Forelimb muscle (tissue), 1 donor: ENCODE data around the gene EPHA4. TPM values are rescaled to one million over a fixed set of nuclear protein-coding genes. Genes with fewer than 3 reads are reported as not detected.
"Not testable (repeated sequence)": the region's sequence is repeated elsewhere in the genome, so short reads cannot be mapped to it uniquely, and the experiment has no call there.

Experiments used
- DNase-seq: peaks from one replicate; pipeline ENCODE4 v3.0.0-alpha.2; 2013; ENCODE audit warnings: low read depth
- polyA plus RNA-seq: library from polyadenylated mRNA; unstranded; fragments of 120-200 nt; gene quantifications from one replicate; pipeline ENCODE4 v1.2.1, GENCODE V29; 2013; ENCODE audit not compliant: insufficient read length

Gene EPHA4
- polyA plus RNA-seq, 1 donor: 8.7 TPM

GRCh38 chr2:221539246-221539645 lies 32.9 kb downstream of the EPHA4 start:
- DNase-seq: no peak

DNA sequence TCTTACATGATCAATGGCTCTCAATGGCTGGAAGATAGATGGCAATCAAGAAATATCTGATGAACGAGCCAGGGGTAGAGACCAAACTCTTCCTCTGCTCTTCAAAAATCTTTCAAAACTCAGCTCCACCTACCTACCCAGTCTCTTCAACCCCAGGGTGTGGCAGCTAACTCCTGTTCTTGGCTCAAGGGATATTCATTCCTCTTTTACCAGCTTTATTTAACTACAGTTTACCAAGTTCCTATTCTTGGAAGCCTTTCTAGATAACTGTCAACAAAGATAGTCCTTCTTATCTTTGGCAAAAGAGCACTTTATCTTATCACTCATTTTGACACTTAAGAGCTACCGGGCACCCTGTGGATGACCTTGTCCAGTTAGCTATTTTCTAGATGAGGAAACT lies 36.3 kb downstream of the EPHA4 start:
- no peak for DNase-seq

DNA sequence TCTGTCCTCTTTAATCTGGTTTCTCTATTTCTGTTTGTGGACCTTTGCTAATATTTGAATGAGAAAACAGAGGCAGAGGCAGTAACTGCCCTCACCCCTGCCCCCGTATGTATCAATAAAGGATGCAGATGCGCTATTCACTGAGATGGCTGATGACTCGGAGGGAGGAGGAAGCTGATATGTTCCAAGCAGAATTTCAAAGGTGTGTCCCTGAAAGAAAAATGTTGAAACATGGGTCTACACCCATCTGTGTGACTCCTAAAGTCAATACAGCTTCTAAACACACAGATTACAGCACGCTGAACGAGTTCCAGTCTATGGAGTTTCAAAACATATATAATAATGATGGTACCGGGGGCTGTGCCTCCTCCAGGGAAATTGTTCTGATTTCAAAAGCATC lies 38.8 kb downstream of the EPHA4 start:
- DNase-seq: no peak

DNA sequence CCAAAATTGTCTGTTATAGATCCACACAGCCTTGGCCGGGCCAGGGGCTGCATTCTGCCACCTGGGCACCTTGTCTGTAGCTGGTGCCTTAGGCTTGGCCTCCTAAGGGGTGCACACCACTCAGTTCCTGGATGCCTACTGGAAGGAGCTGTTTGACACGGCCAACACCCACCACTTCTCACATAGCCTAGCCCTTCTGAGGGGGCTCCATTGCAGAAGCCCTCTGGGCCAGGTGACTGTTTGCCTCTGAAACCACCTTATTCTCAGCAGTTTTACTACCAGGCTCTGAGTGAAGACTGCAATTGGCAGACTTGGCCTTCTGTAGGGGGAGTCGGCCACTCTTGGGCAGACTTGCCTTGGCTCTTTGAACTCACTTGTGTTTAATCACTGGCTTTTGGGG lies 39.5 kb downstream of the EPHA4 start:
- DNase-seq: no peak

DNA sequence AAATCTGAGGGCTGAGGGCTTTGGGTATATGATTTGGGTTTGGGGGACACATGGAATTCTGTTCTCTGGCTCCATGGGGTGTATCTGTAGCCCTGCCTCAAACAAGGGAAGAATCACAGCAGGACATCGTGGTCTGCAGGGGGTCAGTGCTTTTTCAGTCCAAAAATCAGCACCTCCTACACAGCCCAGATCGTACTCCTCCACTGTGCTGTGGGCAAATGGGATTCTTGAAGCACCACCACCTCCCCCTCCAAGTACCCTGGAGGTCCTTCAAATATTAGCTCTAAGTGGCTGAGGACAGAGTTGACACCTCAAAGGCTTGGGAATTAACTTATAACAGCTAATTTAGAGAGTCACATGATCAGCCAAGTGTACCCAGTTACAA lies 41.5 kb downstream of the EPHA4 start:
- no peak for DNase-seq

DNA sequence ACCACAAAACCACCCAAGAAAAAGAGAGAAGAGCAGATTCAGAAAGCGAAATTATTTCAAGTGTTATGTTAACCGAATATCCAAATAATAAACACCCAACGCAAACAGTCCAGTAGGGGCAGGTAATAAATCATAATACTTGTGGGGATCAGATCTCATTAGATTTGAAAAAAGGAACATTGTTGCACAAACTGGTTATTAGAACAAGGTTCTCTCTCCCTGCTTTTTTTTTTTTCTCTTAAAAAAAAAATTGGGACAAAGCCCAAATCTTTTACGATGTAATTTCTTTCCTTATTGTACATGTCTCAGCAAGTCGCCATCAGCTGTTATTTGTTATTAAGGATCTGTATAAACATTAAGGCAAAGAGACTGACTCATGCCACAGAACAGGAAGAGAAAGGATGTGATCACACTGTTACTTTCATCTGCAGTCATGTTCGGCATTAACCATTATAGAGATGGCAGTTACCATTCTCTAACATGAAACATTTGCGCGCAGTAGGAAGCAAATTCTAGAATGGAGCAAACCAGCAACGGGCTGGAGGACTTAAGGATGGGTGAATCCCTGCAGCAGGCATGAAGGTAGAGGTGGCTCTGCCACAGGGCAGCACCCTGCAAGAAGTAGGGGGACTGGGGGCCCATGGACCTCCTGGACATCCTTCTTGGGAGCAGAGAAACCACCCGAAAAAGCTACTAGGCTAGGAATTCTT lies 42.0 kb downstream of the EPHA4 start:
- DNase-seq: no peak

DNA sequence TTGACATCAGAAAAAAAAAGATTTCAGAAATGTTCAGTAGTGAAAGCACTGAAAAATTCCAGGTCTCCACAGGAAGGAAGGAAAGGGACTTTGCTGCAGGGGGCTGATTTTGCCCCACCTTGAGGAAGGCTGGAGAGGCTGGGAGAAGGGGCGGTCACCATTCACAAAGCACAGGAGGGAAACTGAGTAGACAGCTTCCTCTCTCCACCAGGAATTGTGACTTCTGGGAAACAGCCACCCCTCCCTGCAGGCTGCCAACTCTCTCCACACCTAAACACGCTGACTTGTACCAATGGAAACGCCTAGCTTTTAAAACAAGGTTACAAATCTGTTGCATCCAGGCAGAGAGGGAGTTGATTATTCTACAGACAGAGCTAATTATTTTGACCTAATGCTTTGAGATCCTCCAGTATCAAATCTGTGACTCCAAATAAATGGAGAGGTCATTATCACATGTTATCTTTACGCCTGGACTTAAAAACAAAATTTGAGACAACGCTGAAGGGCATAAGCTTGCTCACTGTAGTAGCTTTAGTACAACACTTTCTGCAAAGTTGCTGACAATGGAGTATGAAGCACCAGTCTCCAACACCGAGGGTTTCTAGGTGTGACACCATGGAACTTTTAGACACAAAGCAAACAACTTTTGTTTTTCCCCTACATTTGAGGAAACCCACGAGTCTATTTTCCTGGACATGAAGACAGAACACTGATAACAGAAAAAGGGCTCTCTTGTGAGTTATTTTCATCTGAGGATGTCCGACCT lies 42.7 kb downstream of the EPHA4 start:
- DNase-seq: no peak

DNA sequence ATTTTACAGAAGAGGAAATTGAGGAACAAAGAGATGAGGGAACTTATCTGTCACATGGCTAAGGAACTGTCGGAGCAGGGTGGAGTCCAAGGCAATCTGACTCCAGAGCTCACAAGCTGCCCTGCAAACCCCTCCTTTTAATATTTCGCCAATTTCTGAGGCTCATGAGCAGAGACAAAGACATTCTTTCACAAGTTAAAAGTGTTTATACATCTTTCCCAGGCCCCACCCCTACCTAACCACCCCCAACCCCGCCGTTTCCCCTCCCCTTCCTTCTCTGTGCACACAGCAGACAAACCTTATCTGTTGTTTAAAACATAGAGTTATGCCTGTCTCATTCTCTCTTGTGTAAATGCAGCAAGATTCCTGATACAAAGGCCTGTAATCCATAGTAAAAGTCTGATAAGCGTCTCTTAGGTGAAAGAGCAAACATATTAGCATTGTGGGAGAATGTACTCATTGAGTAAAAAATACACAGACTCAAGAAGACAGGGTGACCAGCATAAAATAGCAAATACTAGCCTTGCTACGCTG lies 44.3 kb downstream of the EPHA4 start:
- DNase-seq: no peak

GRCh38 chr2:221524158-221524557 lies 47.9 kb downstream of the EPHA4 start:
- no peak for DNase-seq

- no peak for DNase-seq
Measured at GRCh38 chr2:221521233-221521845, 50.8 kb downstream of the EPHA4 start.

DNA sequence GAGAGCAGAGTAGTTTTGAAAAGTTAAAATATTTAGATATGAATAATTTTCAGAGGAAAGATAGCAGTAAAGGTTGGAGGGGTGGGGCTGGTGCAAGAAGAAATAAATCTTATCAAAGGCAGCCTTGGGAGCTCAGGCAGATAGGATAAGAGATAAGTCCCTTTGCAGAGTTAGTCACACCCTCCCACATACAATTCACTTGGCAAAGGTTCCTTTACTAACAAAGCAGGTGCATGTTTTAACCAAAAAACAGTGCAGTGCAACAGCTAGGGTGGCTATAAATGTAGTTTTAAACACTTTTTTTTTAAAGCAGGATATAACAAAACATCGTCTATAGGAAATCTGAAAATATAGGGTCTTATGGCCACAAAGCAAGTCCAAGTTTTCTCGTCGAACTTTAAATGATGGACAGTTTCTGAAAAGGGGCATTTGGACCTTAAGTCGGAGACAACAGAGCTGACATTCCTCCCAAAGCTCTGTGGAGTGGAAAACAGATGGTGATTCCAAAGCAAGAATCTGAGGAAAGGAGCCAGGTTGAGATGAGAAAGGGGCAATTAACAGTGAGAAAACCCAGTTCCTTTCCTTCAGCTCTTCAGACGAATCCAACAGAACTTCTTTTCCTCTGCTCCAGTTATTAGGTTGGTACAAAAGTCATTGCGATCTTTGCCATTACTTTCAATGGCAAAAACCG lies 53.0 kb downstream of the EPHA4 start:
- no peak for DNase-seq

- no peak for DNase-seq
Measured at GRCh38 chr2:221518201-221518934, 53.7 kb downstream of the EPHA4 start.

DNA sequence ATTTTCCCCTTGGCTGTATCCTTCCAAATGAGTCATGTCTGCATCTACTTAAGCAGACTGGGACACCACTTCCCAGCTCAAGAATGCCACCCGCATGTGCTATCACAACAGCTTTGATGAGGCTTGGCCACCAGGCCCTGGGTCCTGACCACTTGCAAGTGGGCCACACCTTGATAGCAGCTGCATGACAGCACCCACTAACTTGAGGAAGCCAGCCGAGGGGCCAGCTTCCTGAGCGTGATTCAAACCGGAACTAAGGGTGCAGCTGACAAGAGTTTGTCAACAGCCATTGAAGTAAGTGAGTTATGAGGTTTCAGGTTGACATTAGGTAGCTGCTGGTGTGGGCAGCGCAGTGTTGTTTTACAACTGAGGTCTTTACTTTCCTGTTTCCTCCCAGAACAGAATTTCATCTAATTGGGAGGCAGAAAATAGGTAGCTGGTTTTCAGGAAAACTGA lies 54.4 kb downstream of the EPHA4 start:
- DNase-seq: no peak

DNA sequence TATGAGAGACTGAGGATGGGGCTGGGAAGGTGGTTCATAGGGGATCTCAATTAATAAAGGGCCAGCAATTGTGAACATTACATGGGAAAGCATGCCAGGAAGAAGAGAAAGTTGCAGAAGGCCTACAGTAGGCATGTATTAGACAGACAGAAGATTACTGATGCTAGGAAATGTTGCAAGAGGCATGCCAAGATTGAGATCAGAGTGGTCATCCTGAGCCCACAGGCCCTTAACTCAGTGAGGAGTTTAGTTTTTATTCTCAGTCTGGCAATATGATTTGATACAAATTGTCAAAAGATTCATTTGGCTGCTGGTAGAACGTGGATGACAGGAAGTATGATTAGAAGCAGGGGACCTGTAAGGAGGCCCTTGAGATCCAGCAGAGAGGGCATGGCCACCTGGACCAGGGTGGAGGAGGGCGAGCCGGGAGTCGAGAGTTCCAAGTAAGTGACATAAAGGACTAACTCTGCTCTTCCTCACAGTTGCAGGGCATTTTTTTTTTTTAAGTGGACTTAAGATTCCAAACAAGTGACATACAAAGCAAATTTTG lies 54.9 kb downstream of the EPHA4 start:
- DNase-seq: no peak

DNA sequence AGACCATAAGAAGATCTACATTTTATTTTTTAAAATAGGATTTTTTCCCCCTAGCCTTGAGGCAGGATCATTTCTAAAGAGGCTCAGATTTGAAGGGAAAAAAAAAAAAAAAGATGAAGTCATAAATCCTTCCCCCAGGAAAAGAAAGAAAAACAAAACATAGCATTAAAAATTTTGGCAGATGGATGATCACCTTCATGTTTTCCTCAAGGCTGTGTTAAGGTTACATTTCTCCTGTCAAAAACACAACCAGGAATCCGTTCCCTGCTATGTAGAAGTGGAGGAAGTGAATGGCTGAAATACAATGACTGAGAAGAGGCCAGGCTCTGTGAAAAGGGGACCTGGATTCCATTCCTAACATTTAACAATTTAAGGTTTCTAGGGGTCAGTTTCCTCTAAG lies 56.2 kb downstream of the EPHA4 start:
- no peak for DNase-seq

DNA sequence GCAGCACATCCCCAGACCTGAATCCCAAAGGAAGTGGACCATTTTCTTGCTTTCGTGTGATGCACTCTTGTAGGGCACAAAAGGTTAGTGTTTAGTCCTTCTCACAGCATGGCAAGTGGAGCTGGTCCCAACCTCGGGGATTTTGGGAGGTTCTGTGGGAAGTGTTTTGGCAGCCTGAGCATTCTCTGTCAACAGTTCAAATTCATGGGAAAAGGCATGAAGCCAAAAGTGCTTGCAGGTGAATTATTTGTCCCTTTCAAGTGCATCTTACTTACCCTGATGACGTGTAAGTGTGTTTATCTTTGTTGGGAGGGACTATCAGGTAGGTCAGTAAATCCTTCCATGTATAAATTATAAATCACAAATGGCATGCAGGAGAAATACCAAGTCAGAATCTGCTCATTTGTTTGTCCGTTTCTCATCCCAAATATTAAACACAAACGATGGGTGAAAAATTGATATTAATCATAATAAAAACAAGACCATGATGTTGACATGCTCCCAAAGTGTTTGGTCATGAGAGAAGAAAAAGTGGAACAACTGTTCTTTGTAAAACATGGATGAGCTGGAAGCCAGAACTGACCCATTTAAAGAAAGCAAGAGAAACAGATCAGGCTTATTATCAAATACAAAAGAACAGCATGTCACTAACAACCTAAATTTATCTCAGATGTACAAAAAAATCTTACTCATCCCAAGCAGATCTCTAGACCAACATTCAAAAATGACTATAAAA lies 57.6 kb downstream of the EPHA4 start:
- DNase-seq: no peak

GRCh38 chr2:221513232-221513631 lies 58.9 kb downstream of the EPHA4 start:
- DNase-seq: no peak

DNA sequence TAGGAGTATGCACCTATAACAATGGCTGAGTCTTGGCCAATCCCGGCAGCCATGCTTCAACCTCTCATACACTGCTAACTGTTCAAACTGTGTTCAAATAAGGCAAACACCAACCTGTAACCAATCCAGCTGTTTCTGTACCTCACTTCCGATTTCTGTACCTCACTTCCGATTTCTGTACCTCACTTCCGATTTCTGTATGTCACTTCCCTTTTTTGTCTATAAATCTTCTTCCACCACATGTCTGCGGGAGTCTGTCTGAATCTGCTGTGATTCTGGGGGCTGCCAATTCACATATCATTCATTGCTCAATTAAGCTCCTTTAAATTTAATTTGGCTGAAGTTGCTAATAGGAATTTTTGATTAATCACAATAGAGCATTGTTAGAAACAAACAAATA lies 60.8 kb downstream of the EPHA4 start:
- DNase-seq: not testable (repeated sequence)

DNA sequence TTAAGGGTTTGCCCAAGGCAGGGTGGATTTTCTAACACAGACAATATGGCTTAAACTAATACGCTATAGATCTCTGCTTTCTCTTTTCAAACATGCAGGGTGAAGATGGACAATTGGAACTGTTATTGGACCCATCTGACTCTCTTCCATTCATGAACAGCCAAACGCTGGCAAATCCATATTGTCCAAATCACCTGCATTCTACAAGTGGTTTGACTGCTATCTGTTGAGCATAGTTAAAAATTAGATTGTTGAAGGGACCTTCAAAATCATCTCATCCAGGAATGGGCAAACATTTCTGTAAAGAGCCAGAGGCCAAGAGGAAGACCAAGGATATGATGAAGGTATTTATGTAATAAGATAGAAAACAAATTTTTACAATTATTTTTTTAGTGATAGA lies 65.6 kb downstream of the EPHA4 start:
- DNase-seq: no peak

GRCh38 chr2:221505605-221506004 lies 66.5 kb downstream of the EPHA4 start:
- DNase-seq: no peak
